Adrenal gland (tissue), 12 donors: ENCODE measurements around the gene MAP2K5. TPM values are rescaled to one million over a fixed set of nuclear protein-coding genes. Genes with fewer than 3 reads are reported as not detected.

Source experiments
- DNase-seq, 7 donors: peaks; one replicate each; pipeline ENCODE4 v3.0.0-alpha.2; 2019 to 2020
- H3K27ac ChIP-seq, 5 donors: fragments of 200-600 bp; sonication (generic) in 4 of 5; 1 replicate in 3 of 5; 2 replicates in 2 of 5; pipeline versions ENCODE4 v1.5.1 to v1.8.0; 2016 to 2020; ENCODE audit warnings: mild to moderate bottlenecking in 1 of 5
- H3K27me3 ChIP-seq: fragments of 200-600 bp; 2 replicates; pipeline ENCODE4 v1.8.0; 2021
- H3K36me3 ChIP-seq, 2 donors: fragments of 200-600 bp; replicated peaks in 1 of 2; 1 replicate in 1 of 2; 2 replicates in 1 of 2; pipeline versions ENCODE4 v1.5.1 to v1.8.0; 2018 to 2022
- H3K4me1 ChIP-seq, 2 donors: fragments of 200-600 bp; replicated peaks in 1 of 2; 1 replicate in 1 of 2; 2 replicates in 1 of 2; pipeline versions ENCODE4 v1.5.1 to v1.8.0; 2018 to 2021
- H3K4me3 ChIP-seq, 4 donors: fragments of 200-600 bp; sonication (generic) in 3 of 4; one replicate each; pipeline ENCODE4 v1.5.1; 2016 to 2018
- H3K9me3 ChIP-seq, 3 donors: fragments of 200-600 bp; sonication (generic) in 1 of 3; replicated peaks in 1 of 3; 1 replicate in 2 of 3; 2 replicates in 1 of 3; pipeline versions ENCODE4 v1.5.1 to v1.8.0; 2016 to 2021
- POLR2A ChIP-seq, 2 donors: fragments of 450-650 bp; IDR thresholded peaks; one replicate each; pipeline ENCODE4 v1.6.1; 2017; ENCODE audit warnings: antibody characterized with exemption in 2 of 2, mild to moderate bottlenecking in 2 of 2, moderate library complexity in 1 of 2
- WGBS, 4 donors: extraction: QIAGEN DNeasy Blood & Tissue Kit in 2 of 4; methylation state at CpG; one replicate each; pipeline versions ENCODE4 v1.1.5 to v1.1.7; 2013 to 2017; 5-methylcytosine and 5-hydroxymethylcytosine counted together
- intact Hi-C, 2 donors: fragments of 100-400 bp; cut with DNase I; formaldehyde crosslinking; loops; one replicate each; pipeline versions ENCODE4 v1.14.1 to v1.15.0; 2022 to 2023
- polyA plus RNA-seq, 3 donors: library from polyadenylated mRNA; stranded (reverse); fragments of 200-250 nt in 2 of 3; fragments of 350-450 nt in 1 of 3; fragmentation: Illumina TruSeq in 1 of 3; extraction: RNeasy Lipid Tissue Mini Kit (QIAGEN cat#74804) in 1 of 3; gene quantifications; one replicate each; pipeline ENCODE4 v1.2.3, GENCODE V29; 2013 to 2014
- total RNA-seq, 9 donors: library from RNA; depleted of rRNA in 4 of 9; stranded (reverse); fragments of >200 nt in 4 of 9; fragments of 120-200 nt in 1 of 9; fragmentation: NEBNext Ultra II Directional in 1 of 9; extraction: Animal tissue kit (Norgen Biotek cat#: 25700) in 1 of 9; gene quantifications; one replicate each; pipeline versions ENCODE4 v1.1.0 to v1.2.4, GENCODE V29; 2013 to 2023
- TF ChIP-seq, protein P1 (sequence below), 6 experiments: fragments of 450-650 bp in 4 of 6; fragments of 200-600 bp in 2 of 6; sonication (generic) in 1 of 6; IDR thresholded peaks; 1 replicate in 5 of 6; 2 replicates in 1 of 6; pipeline versions ENCODE4 v1.5.1 to v1.8.0; 2016 to 2021; ENCODE audit warnings: antibody characterized with exemption in 6 of 6, mild to moderate bottlenecking in 2 of 6, moderate library complexity in 1 of 6
- donor health status: healthy with polysubstance abuse.
- donor health status: Bipolar disorder and iron deficiency.
- donor health status: DM: yes; HTN: yes; CAD: no.
- donor health status: DM: no; HTN: no; CAD: no.
- donor health status: DM: no; HTN: no; CAD: no.
- donor health status: DM: yes; HTN: yes; CAD: no.

Gene MAP2K5
- total and polyA plus RNA-seq, 12 donors = 10.3 to 33.8 (median 17.0) TPM

- H3K36me3 ChIP-seq = no peaks in the 10 kb centered on the region
- intact Hi-C loops = no loop called here
- no peak overlapping the region for H3K4me3 ChIP-seq
- H3K27me3 ChIP-seq = peaks cover 99% of the 10 kb centered on the region
- WGBS, 4 donors = 7 to 10% (median 8%) methylated on average over 19 to 21 of the region's 21 CpGs
- TF ChIP-seq POLR2A (IDR thresholded peaks at IDR 0.05) = no peak
- TF ChIP-seq, protein P1, sequence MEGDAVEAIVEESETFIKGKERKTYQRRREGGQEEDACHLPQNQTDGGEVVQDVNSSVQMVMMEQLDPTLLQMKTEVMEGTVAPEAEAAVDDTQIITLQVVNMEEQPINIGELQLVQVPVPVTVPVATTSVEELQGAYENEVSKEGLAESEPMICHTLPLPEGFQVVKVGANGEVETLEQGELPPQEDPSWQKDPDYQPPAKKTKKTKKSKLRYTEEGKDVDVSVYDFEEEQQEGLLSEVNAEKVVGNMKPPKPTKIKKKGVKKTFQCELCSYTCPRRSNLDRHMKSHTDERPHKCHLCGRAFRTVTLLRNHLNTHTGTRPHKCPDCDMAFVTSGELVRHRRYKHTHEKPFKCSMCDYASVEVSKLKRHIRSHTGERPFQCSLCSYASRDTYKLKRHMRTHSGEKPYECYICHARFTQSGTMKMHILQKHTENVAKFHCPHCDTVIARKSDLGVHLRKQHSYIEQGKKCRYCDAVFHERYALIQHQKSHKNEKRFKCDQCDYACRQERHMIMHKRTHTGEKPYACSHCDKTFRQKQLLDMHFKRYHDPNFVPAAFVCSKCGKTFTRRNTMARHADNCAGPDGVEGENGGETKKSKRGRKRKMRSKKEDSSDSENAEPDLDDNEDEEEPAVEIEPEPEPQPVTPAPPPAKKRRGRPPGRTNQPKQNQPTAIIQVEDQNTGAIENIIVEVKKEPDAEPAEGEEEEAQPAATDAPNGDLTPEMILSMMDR (IDR thresholded peaks at IDR 0.05) = no peak
- H3K9me3 ChIP-seq = no peaks in the 10 kb centered on the region
- H3K4me1 ChIP-seq = peaks cover 28 to 55% of the 10 kb centered on the region in 2 donors
- no peak for DNase-seq
- H3K27ac ChIP-seq = no peak overlapping the region
These were observed 281.9 kb downstream of the MAP2K5 start for GRCh38 chr15:67824197-67824968.

DNA sequence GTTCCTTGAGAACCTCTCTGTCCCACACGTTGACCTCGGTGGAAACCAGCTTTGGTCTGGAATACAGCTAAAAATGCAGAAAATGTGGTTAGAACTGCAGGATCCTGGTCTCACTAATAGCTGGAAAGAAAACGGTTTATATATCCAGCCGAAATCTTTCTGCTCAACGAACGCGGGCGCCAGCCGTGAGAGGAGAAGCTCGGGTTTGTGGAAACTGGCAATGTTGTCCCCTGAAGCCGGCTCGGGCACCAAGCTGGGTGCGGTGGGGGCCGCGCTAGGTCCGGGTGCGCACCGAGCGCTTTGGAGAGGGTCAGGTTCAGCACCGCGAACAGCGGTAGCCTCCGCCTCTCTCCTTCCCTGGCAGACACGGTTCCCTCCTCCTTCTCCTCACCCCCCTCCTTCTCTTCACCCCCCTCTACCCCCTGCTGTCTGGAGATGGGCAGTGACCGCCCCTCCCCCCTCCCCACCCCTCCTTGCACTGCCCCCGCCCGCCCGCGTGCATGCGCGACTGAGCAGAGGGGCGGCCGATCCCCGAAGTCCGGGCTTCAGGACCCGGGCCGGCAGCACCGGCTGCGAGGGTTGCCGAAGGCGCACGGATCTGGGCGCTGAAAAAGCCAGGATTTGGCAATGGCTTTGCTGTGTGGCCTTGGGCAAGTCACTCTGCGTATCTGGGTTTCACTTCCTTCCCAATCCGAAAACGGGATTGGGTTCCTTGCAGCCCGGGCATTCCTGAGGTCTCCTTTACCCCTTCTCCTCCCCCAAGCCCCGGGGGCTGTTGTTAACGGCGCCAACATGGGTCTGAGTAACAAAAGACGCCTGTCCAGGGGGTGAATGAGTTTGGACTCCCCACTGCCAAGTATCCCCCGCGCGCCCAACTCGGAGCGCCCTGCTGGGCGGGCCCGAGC, 282.7 kb downstream of the MAP2K5 start, which contains the start of gene SKOR1:
Gene SKOR1 (plus strand): TSS at position 534 of the 905 bp plus-strand sequence. CDS start 94 bp downstream, at position 628.
- TF ChIP-seq POLR2A (IDR thresholded peaks at IDR 0.05) = no peak
- TF ChIP-seq, protein P1 (IDR thresholded peaks at IDR 0.05) = no peak
- Histone ChIP-seq H3K9me3 (no peaks in the 10 kb centered on the region), H3K27ac (no peak within 1 kb of the TSS), H3K4me3 (peak within 1 kb of the TSS in 1 of 4 donors; percentile 41), H3K36me3 (no peaks in the 10 kb centered on the region), H3K4me1 (peaks cover 28 to 55% of the 10 kb centered on the region in 2 donors), H3K27me3 (peaks cover 99% of the 10 kb centered on the region)
- intact Hi-C loops = no loop called here
- WGBS, 4 donors = 1 to 4% (median 3%) methylated on average over 21 to 58 of the region's 58 CpGs
- peak in 2 of 7 donors; percentile 22 to 41 for DNase-seq

GRCh38 chr15:67825881-67826716, 283.6 kb downstream of the MAP2K5 start:
- Histone ChIP-seq H3K27me3 (peaks cover 99% of the 10 kb centered on the region), H3K27ac (no peak overlapping the region), H3K9me3 (no peaks in the 10 kb centered on the region), H3K4me1 (peaks cover 28 to 49% of the 10 kb centered on the region in 2 donors), H3K36me3 (no peaks in the 10 kb centered on the region), H3K4me3 (peak overlapping the region in 1 of 4 donors; percentile 41)
- WGBS, 4 donors = 6 to 11% (median 9%) methylated on average over 9 to 77 of the region's 77 CpGs
- peak in 1 of 7 donors; percentile 9 for DNase-seq
- intact Hi-C loops = no loop called here
- TF ChIP-seq, protein P1 (IDR thresholded peaks at IDR 0.05) = no peak
- TF ChIP-seq POLR2A (IDR thresholded peaks at IDR 0.05) = no peak
